HG03432 (cell line): ENCODE data around the gene EFCAB11.

ENCODE experiments used
- ATAC-seq: cut with Tn5 transposase; IDR thresholded peaks from one replicate; pipeline ENCODE4 v1.9.1; 2021; ENCODE audit warnings: mild to moderate bottlenecking, moderate library complexity; ENCODE audit not compliant: unreplicated experiment

Gene EFCAB11

DNA sequence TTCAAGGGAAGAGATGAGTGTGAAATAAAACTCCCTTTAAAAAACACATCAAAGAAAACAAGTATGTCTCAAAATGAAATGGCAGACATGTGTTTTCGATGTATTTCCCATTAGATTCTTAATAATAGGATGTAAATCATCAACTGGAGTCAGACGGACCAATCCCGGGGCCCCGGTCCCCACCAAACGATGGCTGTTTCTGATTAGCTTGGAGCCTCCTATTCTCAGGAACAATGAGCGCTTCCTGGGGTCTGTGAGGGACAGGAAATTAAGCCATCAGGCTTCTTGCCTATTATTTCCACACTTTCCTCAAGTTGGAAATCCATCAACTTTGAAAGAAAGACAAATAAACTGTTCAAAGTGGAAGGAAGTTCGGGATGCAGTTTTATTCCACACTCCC is 179.4 kb downstream of the EFCAB11 start:
- ATAC-seq = no peak

DNA sequence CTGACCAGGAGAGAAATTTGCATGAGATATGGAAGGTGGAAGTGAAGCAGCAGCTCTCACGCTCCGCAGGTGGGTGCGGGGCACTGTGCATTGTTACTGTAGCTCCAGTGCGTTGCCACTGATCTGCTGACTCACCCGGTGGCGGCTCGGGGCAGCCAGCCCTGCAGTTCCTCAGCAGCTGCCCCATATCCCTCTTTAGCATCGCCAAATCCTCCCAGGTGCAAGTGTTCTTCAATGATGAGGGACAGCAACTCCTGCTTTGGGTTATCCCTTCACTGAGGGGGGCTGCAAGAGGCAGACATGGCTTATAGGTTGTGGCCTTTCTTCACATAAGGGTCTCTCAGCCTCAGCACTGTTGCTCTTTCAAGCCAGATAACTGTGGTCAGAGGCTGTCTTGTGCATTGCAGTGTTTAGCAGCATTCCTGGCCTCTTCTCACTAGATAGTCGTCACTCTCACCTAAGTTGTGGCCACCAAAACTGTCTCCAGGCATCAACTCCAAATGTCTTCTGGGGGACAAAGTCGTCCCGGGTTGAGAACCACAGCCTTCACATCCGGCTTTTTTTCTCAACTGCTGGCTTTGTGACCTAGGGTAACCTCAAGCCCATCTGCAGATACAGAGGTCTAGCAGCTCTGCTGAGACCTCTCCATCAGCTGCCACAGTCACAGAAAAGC is 180.8 kb downstream of the EFCAB11 start:
- ATAC-seq = peak; percentile 92

DNA sequence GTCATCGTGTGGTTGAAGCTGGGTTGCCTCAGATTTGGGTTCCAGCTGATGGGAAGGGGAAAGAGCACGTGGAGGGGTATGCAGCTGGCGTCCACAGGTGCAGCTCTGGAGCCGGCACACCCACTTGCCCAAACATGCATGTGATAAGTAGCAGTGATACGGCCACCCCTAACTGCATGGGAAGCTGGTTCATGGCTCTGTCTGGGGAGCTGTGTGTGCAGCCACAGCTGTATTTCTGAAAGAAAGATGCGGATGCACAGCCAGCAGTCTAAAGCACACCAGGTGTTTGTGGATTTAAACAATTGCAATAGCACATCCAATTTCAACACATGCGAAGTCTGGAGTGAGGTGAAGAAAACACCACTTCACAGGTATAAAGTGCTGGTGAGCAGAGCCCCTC is 181.4 kb downstream of the EFCAB11 start:
- ATAC-seq = peak; percentile 35

DNA sequence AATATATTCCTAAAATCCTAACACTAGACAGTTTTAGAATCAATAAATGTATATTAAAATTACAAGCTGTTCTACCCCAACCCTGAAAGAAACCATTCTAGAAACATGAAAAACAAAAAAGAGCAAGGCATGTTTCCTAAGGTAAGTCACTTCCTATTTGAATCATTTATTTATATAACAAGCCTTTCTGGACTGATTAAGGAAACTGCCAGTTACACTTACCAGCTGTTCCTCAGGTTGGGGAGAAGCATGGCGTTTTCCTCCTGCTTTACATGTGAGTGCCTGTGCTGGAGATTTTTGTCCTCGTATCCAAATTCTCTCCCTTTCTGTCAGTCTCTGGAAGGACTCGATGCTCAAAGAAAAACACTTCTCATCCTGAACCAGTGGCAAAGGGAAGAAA is 183.3 kb downstream of the EFCAB11 start:
- no peak for ATAC-seq

DNA sequence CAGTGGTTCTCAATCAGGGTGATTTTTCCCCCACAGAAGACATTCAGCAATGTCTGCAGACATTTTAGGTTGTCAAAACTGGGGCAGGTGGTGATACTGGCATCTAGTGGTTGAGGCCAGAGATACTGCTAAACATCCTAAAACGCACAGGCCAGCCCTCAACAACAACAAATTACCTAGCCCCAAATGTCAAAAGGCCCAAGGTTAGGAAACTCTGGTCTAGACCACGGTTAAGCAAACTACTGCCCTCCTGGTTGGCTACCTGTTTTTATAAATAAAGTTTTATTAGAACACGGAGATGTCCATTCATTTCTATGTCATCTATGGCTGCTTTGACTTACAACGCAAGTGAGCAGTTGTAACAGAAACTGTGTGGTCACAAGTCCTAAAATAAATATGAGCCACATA is 186.7 kb downstream of the EFCAB11 start:
- peak; percentile 85 for ATAC-seq

DNA sequence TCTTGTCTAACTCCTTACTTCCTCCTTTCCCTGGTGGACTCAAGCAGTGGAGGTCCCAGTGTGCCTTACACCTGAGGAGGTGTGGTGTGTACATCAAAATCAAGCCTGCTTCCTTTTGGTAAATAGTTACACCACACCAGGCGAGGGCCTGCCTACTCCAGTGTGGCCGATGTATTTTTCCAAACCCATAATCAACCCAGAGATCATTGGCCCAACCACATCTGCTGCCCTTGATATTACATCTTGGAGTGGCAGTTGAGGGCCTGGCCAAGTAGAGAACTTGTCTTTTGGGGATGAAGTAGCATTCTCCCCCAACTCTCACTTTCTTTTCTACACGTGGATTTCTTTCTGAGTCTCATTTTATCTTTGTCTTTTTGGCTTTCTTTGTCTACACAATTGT is 187.4 kb downstream of the EFCAB11 start:
- ATAC-seq = no peak

DNA sequence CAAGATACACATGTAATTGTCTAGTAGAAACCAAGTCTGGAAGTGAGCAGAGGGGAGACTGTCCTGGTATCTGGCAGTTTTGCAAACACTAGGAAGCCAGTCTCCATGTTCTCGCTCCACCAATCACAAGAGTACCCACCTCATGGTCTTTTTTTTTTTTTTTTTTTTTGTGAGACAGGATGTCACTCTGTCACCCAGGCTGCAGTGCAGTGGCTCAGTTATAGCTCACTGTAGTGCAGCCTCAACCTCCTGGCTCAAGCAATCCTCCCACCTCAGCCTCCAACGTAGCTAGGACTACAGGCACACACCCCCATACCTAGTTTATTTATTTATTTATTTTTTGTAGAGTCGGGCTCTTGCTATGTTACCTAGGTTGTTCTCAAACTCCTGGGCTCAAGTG is 189.2 kb downstream of the EFCAB11 start:
- no peak for ATAC-seq

DNA sequence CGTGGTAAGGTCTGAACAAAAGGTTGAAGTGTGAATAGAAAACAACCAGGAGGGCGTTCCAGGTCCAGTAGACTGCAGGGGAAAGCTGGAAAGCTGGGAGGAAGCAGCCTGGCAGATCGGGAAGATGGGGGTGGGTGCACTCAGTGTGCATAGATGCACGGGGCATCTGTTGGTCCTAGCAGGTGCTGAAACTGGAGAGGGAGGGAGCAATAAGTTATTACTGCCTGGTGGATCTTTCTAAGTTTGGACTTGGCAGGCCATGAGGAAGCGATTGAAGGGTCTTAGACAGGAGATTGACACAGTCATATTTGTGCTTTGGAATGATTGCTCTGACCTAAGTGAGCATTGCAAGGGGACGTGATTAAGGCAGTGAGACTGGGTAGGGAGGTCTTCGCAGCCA is 194.4 kb downstream of the EFCAB11 start:
- no peak for ATAC-seq

DNA sequence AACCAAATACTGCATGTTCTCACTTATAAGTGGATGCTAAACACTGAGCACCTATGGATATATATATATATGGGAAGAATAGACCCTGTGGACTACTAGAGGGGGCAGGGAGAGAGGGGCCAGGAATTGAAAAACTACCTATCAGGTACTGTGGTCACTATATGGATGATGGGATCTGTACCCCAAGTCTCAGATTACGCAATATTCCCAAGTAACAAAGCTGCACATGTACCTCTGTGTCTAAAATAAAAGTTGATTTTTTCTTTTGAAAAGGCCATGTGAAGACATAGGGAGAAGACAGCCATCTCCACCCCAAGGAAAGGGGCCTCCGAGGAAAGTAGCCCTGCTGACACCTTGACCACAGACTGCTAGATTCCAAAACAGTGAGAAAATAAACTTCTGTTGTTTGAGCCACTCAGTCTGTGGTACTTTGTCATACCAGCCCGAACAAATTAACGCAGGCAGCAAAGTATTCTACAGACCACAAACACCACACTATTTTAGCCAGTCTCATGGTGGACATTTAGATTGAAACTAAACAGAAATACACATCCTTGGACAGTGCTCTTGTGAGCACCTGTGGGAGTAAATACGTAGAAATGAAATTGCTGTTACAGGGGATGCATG is 197.1 kb downstream of the EFCAB11 start:
- no peak for ATAC-seq

DNA sequence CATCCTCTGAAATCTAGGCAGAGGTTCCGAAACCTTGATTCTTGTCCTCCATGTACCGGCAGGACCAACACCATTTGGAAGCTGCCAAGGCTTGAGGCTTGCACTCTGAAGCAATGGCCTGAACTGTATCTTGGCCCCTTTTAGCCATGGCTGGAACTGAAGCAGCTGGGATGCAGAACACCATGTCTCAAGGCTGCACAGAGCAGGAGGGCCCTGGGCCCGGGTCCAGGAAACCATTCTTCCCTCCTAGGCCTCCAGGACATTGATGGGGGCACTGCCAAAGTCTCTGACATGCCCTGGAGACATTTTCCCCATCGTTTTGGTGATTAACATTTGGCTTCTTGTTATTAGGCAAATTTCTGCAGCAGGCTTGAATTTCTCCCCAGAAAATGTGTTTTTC is 198.7 kb downstream of the EFCAB11 start:
- no peak for ATAC-seq

DNA sequence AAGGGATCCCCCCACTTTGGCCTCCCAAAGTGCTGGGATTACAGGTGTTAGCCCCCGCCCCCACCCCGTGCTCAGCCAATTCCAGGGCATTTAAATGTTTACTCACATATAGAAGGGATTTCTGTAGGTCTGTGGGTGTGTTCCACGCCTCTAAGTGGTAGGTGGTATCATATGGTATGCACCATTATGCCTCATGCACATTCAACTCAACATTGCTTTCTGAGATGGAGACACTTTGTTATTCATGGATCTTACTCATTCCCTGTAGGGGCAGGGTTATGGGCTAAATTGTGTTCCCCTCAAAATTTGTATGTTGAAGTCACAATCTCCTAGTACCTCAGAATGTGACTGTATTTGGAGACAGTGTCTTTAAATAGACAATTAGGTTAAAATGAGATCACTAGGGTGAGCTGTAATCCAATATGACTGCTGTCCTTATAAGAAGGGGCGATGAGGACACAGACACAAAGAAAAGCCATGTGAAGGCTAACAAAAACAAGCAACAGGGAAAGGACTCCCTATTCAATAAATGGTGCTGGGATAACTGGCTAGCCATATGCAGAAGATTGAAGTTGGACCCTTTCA is 200.6 kb downstream of the EFCAB11 start:
- no peak for ATAC-seq

DNA sequence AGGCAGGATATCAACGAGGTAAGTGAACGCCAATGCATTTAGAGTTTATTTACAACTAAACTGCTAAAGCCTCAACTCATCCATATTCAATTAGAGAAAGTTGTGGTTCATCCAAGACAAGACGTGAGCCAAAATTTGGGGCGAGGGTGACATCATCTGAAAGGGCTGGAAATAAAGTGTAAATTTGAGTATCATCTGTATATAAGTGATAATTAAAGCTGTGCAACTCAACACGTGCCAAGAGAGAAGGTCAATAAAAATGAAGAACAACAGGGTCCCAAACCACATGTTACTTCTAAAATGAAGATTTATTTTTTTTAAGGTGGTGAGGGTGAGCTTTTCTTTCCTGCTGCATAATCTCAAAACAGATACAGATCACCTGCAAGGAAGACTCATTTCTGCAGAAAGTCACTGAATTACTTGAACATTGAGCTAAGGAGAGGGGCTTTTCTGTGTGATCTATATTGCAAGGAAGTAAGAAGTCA is 203.6 kb downstream of the EFCAB11 start:
- ATAC-seq = no peak

DNA sequence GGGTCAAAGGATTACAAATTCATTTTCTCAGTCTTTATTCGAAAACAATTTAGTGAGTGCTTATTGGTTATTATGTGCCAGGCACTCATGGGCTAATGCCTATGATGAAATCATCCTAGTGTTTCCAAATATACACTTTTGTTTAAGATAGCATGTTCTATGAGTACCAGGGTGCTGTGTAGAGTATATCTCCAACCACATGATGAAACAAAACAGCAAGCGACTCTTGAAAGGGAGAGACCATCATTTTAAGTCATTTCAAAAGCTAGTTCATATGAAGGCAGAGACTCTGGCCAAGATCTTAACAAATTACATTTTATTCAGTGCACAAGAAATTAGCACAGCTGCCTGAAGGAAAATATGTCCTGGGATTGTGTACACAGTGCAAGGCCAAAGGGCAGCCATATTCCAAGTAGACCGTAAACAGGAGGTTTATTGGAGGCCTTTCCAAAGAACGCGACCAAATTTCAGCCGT is 204.2 kb downstream of the EFCAB11 start:
- no peak for ATAC-seq

DNA sequence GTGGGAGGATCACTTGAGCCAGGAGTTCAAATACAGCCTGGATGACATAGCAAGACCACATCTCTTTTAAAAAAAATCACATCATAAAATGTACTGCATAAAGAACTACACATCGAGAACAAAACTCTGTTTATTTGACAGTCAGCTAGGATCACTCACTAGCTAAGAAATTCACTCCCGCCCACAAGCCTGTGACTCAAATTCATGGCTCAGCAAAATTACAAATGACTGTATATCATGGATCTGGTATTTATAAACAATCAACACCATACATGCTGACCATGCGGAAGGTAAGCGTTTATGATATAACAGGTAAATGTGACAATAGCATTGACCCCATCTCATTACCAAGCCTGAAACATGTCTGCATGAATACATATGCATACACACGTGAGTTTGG is 206.5 kb downstream of the EFCAB11 start:
- ATAC-seq = no peak

DNA sequence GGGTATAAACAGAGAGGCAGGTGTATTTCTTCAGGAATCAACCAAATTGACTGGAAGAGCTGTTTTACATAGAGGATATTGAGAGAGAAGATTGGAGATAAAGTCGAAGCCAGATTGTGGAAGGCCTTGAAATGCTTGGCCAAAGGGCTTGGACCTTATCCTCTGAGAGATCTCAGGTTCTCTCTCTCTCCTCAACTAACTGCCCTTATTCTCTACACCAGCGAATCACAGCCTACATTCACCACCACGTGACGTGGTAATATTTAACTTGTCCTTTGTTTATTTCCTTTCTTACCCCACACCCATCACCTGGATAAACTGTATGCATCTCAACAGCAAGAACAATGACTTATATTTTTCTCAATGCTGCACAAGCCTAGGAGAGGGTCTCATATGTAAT is 207.4 kb downstream of the EFCAB11 start:
- ATAC-seq = no peak

DNA sequence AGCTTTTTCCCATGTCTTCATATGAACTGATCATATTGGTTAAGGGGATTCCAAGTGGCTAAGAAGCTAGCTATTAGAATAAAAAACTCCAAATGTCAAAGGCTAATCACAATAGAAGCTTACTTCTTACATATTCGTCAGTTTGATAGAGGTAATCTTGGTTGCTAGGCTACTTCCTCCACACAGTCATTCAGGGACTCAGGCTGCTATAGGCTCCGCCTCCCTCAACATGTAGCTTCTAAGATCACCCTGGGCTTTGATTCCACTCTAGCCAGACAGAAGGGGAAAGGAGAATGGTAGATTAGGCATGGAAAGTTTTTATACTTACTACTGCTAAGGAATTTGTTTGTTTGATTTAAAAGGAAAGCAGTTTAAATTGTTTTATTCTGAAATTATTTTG is 207.9 kb downstream of the EFCAB11 start:
- no peak for ATAC-seq

DNA sequence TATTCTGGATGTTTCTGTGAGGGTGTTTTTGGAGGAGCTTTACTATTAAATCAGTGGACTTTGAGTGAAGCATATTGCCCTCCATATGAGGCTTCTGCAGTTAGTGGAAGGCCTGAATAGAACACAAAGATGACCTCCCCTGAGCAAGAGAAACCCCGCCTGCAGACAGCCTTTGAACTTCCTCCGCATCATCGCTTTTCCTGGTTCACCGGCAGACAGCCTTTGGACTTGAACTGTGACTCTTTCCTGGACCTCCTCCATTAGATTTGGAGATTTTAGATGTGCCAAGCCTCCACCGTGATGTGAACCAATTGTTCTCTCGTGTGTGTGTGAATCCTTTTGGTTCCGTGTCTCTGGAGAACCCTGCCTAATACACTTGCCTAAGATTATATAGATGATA is 208.4 kb downstream of the EFCAB11 start:
- no peak for ATAC-seq
